WTC11 (cell line): Measurements from ENCODE around the gene CPB2. TPM values are rescaled to one million over a fixed set of nuclear protein-coding genes. Genes with fewer than 3 reads are reported as not detected.

Source experiments
- ATAC-seq: fragments of 200-7000 bp; cut with Tn5 transposase; 2 replicates; pipeline ENCODE4 v1.10.0; 2021; ENCODE audit warnings: mild to moderate bottlenecking, moderate library complexity
- CTCF ChIA-PET: fragments of 300-600 bp; sonication (Branson Sonifier 250); formaldehyde crosslinking; loops from one replicate; lab custom pipeline; 2021; ENCODE audit warnings: antibody characterized with exemption; lab: Charles Lee
- POLR2A ChIA-PET: fragments of 350-600 bp; sonication (Branson Sonifier 250); formaldehyde crosslinking; loops from one replicate; lab custom pipeline; 2021; ENCODE audit warnings: antibody characterized with exemption; lab: Charles Lee
- DNase-seq: peaks from one replicate; pipeline ENCODE4 v3.0.0; 2021; ENCODE audit warnings: low spot score
- H3K27ac Mint-ChIP-seq: 2 replicates; pipeline ENCODE4 v1.8.0; 2021; ENCODE audit warnings: mixed read lengths
- H3K27me3 Mint-ChIP-seq: 2 replicates; pipeline ENCODE4 v1.8.0; 2021; ENCODE audit warnings: low read depth, mild to moderate bottlenecking, moderate library complexity, mixed read lengths
- H3K36me3 Mint-ChIP-seq: 2 replicates; pipeline ENCODE4 v1.8.0; 2021; ENCODE audit warnings: mixed read lengths
- H3K4me1 Mint-ChIP-seq: 2 replicates; pipeline ENCODE4 v1.8.0; 2022; ENCODE audit warnings: mixed read lengths
- H3K4me3 Mint-ChIP-seq: 2 replicates; pipeline ENCODE4 v1.8.0; 2021; ENCODE audit warnings: mild to moderate bottlenecking, moderate library complexity, mixed read lengths
- H3K9me3 Mint-ChIP-seq: 2 replicates; pipeline ENCODE4 v1.8.0; 2021; ENCODE audit warnings: mixed read lengths
- CREM ChIP-seq: sonication (generic); formaldehyde crosslinking; IDR thresholded peaks from 2 replicates; pipeline ENCODE4 v1.8.1; 2022; ENCODE audit warnings: mild to moderate bottlenecking, missing genetic modification reagents, moderate library complexity
- ELF4 ChIP-seq: sonication (generic); formaldehyde crosslinking; IDR thresholded peaks from 2 replicates; pipeline ENCODE4 v1.8.1; 2022; ENCODE audit warnings: low read depth, mild to moderate bottlenecking, moderate library complexity, missing genetic modification reagents
- EMX1 ChIP-seq: fragments of 250-450 bp; sonication (Bioruptor Pico); IDR thresholded peaks from 2 replicates; pipeline ENCODE4 v1.8.0; 2021; ENCODE audit warnings: mild to moderate bottlenecking
- ETV6 ChIP-seq: sonication (generic); formaldehyde crosslinking; IDR thresholded peaks from 2 replicates; pipeline ENCODE4 v1.8.1; 2022; ENCODE audit warnings: mild to moderate bottlenecking, missing genetic modification reagents
- IRF2 ChIP-seq: sonication (generic); formaldehyde crosslinking; IDR thresholded peaks from 2 replicates; pipeline ENCODE4 v1.8.0; 2022; ENCODE audit warnings: low read depth, missing genetic modification reagents, borderline replicate concordance
- JAZF1 ChIP-seq: fragments of 250-450 bp; sonication (Bioruptor Pico); IDR thresholded peaks from 2 replicates; pipeline ENCODE4 v1.9.0; 2021; ENCODE audit warnings: moderate library complexity, mild to moderate bottlenecking, inconsistent platforms
- MXD4 ChIP-seq: fragments of 250-450 bp; sonication (Bioruptor Pico); IDR thresholded peaks from 2 replicates; pipeline ENCODE4 v1.8.0; 2021; ENCODE audit warnings: mild to moderate bottlenecking, moderate library complexity, borderline replicate concordance
- NFE2L1 ChIP-seq: sonication (generic); formaldehyde crosslinking; IDR thresholded peaks from 2 replicates; pipeline ENCODE4 v1.8.1; 2023; ENCODE audit warnings: missing genetic modification reagents
- TEAD1 ChIP-seq: sonication (generic); formaldehyde crosslinking; IDR thresholded peaks from 2 replicates; pipeline ENCODE4 v1.8.0; 2022; ENCODE audit warnings: mild to moderate bottlenecking, missing genetic modification reagents
- ZNF232 ChIP-seq: sonication (generic); formaldehyde crosslinking; IDR thresholded peaks from 2 replicates; pipeline ENCODE4 v1.8.0; 2022; ENCODE audit warnings: mild to moderate bottlenecking, missing genetic modification reagents
- total RNA-seq: library from RNA; stranded (reverse); gene quantifications from 3 replicates; pipeline ENCODE4 v1.2.3, GENCODE V29; 2021
- TF ChIP-seq, protein P1 (sequence below): sonication (generic); formaldehyde crosslinking; IDR thresholded peaks from 2 replicates; pipeline ENCODE4 v1.8.0; 2023; ENCODE audit warnings: mild to moderate bottlenecking, missing genetic modification reagents
- TF ChIP-seq, protein P2 (sequence below): sonication (generic); formaldehyde crosslinking; IDR thresholded peaks from 2 replicates; pipeline ENCODE4 v1.8.1; 2023; ENCODE audit warnings: mild to moderate bottlenecking, missing genetic modification reagents, borderline replicate concordance
- TF ChIP-seq, protein P3 (sequence below): sonication (generic); formaldehyde crosslinking; IDR thresholded peaks from 2 replicates; pipeline ENCODE4 v1.8.1; 2022; ENCODE audit warnings: mild to moderate bottlenecking, moderate library complexity, missing genetic modification reagents
- TF ChIP-seq, protein P4 (sequence below): sonication (generic); formaldehyde crosslinking; IDR thresholded peaks from 2 replicates; pipeline ENCODE4 v1.8.1; 2023; ENCODE audit warnings: mild to moderate bottlenecking, missing genetic modification reagents
- TF ChIP-seq, protein P5 (sequence below): sonication (generic); formaldehyde crosslinking; IDR thresholded peaks from 2 replicates; pipeline ENCODE4 v1.8.0; 2022; ENCODE audit warnings: mild to moderate bottlenecking, missing genetic modification reagents
- TF ChIP-seq, protein P6 (sequence below): sonication (generic); formaldehyde crosslinking; IDR thresholded peaks from 2 replicates; pipeline ENCODE4 v1.8.0; 2022; ENCODE audit warnings: missing genetic modification reagents
- TF ChIP-seq, protein P7 (sequence below): sonication (generic); formaldehyde crosslinking; conservative IDR thresholded peaks from 2 replicates; pipeline ENCODE4 v1.8.1; 2023; ENCODE audit warnings: mild to moderate bottlenecking, low read depth, missing genetic modification reagents, moderate library complexity

CPB2 gene
- total RNA-seq, 1 experiment from 2014 or later: 0.33 TPM

DNA sequence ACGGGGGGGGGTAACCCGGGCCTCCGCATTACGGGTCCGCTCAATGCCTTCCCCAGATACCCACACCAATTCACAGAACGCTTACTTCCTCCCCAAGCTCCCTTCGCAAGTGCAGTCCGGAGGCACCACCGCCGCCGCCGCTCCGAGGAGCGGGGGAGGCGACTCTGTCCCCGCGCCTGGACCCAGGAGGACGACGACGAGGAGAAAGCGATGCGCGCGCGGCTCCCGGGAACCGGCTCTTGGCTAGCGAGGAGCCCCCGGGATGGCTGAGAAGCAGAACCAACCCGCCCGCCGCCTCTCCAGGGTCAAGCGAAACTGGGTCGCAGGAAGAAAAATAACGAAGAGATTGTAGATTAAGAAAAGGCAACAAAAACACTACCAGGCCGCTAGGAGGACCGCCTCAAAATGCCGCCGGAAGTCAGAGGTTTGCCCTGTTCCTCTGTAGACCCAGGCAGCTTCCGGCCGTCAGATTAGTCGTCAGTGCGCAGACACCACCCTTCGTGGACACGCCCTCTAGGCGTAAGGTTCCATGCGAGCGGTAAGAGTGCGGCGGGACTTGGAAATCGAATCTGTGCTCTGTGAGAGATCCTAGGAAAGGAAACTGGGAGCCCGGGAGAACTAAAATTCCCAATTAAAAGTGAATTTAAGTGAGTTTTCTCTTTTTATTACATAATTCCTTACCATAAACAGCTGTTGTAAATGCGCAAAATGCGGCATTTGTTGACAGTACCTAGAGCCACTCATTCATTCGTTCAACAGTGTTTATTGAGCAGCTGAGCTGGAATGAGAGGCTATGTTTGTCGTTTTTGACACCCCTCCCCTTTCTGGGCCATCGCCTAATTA, 52.3 kb downstream of the CPB2 start, which contains the start of gene ZC3H13 (continued):
- TF ChIP-seq, protein P1, sequence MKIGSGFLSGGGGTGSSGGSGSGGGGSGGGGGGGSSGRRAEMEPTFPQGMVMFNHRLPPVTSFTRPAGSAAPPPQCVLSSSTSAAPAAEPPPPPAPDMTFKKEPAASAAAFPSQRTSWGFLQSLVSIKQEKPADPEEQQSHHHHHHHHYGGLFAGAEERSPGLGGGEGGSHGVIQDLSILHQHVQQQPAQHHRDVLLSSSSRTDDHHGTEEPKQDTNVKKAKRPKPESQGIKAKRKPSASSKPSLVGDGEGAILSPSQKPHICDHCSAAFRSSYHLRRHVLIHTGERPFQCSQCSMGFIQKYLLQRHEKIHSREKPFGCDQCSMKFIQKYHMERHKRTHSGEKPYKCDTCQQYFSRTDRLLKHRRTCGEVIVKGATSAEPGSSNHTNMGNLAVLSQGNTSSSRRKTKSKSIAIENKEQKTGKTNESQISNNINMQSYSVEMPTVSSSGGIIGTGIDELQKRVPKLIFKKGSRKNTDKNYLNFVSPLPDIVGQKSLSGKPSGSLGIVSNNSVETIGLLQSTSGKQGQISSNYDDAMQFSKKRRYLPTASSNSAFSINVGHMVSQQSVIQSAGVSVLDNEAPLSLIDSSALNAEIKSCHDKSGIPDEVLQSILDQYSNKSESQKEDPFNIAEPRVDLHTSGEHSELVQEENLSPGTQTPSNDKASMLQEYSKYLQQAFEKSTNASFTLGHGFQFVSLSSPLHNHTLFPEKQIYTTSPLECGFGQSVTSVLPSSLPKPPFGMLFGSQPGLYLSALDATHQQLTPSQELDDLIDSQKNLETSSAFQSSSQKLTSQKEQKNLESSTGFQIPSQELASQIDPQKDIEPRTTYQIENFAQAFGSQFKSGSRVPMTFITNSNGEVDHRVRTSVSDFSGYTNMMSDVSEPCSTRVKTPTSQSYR: no peak

DNA sequence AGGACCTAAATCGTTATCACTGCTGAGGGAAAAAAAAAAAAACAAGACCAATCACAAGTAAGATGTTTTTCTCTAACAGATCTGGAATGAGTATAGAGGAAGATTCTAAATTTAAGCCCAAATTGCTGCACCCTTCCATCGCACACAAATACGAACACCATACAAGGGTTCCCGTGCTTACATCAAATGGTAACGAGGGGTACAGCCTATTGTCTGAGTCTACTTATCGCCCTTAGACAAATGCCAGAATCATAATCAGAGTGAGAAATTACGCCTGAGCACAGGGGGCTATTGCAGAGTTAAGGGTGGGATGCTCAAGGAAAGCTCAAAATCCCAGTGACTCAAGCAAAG, 52.9 kb downstream of the CPB2 start:
- ChIA-PET POLR2A (no interaction called here), CTCF (interaction anchor here (0.5 to 1.0 kb wide), 4 partner anchors 21 to 236 kb away, joined by 3 to 4 read pairs (median 4); no protein-coding TSS in a partner anchor)
- no peaks in the 10 kb centered on the region; the same call in 1 of the 2 replicates for H3K36me3 Mint-ChIP-seq
- ATAC-seq (no peak), DNase-seq (no peak)
- peaks cover 17% of the 10 kb centered on the region for H3K4me1 Mint-ChIP-seq
- H3K27ac Mint-ChIP-seq: peak overlapping the region; percentile 97
- TF ChIP-seq, protein P2, sequence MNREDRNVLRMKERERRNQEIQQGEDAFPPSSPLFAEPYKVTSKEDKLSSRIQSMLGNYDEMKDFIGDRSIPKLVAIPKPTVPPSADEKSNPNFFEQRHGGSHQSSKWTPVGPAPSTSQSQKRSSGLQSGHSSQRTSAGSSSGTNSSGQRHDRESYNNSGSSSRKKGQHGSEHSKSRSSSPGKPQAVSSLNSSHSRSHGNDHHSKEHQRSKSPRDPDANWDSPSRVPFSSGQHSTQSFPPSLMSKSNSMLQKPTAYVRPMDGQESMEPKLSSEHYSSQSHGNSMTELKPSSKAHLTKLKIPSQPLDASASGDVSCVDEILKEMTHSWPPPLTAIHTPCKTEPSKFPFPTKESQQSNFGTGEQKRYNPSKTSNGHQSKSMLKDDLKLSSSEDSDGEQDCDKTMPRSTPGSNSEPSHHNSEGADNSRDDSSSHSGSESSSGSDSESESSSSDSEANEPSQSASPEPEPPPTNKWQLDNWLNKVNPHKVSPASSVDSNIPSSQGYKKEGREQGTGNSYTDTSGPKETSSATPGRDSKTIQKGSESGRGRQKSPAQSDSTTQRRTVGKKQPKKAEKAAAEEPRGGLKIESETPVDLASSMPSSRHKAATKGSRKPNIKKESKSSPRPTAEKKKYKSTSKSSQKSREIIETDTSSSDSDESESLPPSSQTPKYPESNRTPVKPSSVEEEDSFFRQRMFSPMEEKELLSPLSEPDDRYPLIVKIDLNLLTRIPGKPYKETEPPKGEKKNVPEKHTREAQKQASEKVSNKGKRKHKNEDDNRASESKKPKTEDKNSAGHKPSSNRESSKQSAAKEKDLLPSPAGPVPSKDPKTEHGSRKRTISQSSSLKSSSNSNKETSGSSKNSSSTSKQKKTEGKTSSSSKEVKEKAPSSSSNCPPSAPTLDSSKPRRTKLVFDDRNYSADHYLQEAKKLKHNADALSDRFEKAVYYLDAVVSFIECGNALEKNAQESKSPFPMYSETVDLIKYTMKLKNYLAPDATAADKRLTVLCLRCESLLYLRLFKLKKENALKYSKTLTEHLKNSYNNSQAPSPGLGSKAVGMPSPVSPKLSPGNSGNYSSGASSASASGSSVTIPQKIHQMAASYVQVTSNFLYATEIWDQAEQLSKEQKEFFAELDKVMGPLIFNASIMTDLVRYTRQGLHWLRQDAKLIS: no peak
- TF ChIP-seq JAZF1 (CRISPR knock-in tag) (no peak), CREM (CRISPR knock-in tag) (no peak), MXD4 (CRISPR knock-in tag) (no peak), NFE2L1 (CRISPR knock-in tag) (no peak), TEAD1 (CRISPR knock-in tag) (no peak), ELF4 (CRISPR knock-in tag) (no peak), IRF2 (no peak), ZNF232 (no peak), ETV6 (no peak), EMX1 (CRISPR knock-in tag) (no peak)
- TF ChIP-seq, protein P3, sequence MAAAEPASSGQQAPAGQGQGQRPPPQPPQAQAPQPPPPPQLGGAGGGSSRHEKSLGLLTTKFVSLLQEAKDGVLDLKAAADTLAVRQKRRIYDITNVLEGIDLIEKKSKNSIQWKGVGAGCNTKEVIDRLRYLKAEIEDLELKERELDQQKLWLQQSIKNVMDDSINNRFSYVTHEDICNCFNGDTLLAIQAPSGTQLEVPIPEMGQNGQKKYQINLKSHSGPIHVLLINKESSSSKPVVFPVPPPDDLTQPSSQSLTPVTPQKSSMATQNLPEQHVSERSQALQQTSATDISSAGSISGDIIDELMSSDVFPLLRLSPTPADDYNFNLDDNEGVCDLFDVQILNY: no peak
- TF ChIP-seq, protein P4, sequence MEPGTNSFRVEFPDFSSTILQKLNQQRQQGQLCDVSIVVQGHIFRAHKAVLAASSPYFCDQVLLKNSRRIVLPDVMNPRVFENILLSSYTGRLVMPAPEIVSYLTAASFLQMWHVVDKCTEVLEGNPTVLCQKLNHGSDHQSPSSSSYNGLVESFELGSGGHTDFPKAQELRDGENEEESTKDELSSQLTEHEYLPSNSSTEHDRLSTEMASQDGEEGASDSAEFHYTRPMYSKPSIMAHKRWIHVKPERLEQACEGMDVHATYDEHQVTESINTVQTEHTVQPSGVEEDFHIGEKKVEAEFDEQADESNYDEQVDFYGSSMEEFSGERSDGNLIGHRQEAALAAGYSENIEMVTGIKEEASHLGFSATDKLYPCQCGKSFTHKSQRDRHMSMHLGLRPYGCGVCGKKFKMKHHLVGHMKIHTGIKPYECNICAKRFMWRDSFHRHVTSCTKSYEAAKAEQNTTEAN: no peak
- TF ChIP-seq, protein P5, sequence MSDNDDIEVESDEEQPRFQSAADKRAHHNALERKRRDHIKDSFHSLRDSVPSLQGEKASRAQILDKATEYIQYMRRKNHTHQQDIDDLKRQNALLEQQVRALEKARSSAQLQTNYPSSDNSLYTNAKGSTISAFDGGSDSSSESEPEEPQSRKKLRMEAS (CRISPR knock-in tag): no peak
- TF ChIP-seq, protein P6, sequence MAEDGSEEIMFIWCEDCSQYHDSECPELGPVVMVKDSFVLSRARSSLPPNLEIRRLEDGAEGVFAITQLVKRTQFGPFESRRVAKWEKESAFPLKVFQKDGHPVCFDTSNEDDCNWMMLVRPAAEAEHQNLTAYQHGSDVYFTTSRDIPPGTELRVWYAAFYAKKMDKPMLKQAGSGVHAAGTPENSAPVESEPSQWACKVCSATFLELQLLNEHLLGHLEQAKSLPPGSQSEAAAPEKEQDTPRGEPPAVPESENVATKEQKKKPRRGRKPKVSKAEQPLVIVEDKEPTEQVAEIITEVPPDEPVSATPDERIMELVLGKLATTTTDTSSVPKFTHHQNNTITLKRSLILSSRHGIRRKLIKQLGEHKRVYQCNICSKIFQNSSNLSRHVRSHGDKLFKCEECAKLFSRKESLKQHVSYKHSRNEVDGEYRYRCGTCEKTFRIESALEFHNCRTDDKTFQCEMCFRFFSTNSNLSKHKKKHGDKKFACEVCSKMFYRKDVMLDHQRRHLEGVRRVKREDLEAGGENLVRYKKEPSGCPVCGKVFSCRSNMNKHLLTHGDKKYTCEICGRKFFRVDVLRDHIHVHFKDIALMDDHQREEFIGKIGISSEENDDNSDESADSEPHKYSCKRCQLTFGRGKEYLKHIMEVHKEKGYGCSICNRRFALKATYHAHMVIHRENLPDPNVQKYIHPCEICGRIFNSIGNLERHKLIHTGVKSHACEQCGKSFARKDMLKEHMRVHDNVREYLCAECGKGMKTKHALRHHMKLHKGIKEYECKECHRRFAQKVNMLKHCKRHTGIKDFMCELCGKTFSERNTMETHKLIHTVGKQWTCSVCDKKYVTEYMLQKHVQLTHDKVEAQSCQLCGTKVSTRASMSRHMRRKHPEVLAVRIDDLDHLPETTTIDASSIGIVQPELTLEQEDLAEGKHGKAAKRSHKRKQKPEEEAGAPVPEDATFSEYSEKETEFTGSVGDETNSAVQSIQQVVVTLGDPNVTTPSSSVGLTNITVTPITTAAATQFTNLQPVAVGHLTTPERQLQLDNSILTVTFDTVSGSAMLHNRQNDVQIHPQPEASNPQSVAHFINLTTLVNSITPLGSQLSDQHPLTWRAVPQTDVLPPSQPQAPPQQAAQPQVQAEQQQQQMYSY (CRISPR knock-in tag): no peak
- TF ChIP-seq, protein P7, sequence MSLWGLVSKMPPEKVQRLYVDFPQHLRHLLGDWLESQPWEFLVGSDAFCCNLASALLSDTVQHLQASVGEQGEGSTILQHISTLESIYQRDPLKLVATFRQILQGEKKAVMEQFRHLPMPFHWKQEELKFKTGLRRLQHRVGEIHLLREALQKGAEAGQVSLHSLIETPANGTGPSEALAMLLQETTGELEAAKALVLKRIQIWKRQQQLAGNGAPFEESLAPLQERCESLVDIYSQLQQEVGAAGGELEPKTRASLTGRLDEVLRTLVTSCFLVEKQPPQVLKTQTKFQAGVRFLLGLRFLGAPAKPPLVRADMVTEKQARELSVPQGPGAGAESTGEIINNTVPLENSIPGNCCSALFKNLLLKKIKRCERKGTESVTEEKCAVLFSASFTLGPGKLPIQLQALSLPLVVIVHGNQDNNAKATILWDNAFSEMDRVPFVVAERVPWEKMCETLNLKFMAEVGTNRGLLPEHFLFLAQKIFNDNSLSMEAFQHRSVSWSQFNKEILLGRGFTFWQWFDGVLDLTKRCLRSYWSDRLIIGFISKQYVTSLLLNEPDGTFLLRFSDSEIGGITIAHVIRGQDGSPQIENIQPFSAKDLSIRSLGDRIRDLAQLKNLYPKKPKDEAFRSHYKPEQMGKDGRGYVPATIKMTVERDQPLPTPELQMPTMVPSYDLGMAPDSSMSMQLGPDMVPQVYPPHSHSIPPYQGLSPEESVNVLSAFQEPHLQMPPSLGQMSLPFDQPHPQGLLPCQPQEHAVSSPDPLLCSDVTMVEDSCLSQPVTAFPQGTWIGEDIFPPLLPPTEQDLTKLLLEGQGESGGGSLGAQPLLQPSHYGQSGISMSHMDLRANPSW (CRISPR knock-in tag): no peak
- H3K27me3 Mint-ChIP-seq: no peaks in the 10 kb centered on the region
- no peaks in the 10 kb centered on the region for H3K9me3 Mint-ChIP-seq
- peak overlapping the region; percentile 90 for H3K4me3 Mint-ChIP-seq
